H1 (cell line): Measurements from ENCODE around the gene MREG. TPM values are rescaled to one million over a fixed set of nuclear protein-coding genes. Genes with fewer than 3 reads are reported as not detected.

Experiments used
- CTCF ChIA-PET: fragments of 300-600 bp; sonication (Branson Sonifier 250); formaldehyde crosslinking; loops from one replicate; lab custom pipeline; 2021; ENCODE audit not compliant: partially characterized antibody; lab: Charles Lee
- POLR2A ChIA-PET: fragments of 300-600 bp; sonication (Branson Sonifier 250); formaldehyde crosslinking; loops from one replicate; lab custom pipeline; 2021; ENCODE audit warnings: inconsistent platforms; ENCODE audit not compliant: partially characterized antibody; lab: Charles Lee
- DNase-seq, 2 experiments: peaks; one replicate each; pipeline versions ENCODE4 v3.0.0 to v3.0.0-alpha.2; 2010 to 2022; ENCODE audit warnings: low spot score in 2 of 2, low read depth in 1 of 2, mixed read lengths in 1 of 2
- FAIRE-seq: peaks from 2 replicates; lab custom pipeline; 2011; peaks lifted over from hg19 to GRCh38; lab: Jason Lieb, UNC
- H2AFZ ChIP-seq: 2 replicates; pipeline ENCODE4 v1.8.1; 2012; ENCODE audit warnings: low read length, inconsistent platforms
- H2AK5ac ChIP-seq: 2 replicates; pipeline ENCODE4 v1.6.1; 2013; ENCODE audit warnings: low read depth, low read length
- H2BK120ac ChIP-seq: replicated peaks from 2 replicates; pipeline ENCODE3; 2013; ENCODE audit warnings: low read depth, low read length, inconsistent platforms
- H2BK12ac ChIP-seq: 2 replicates; pipeline ENCODE4 v1.6.1; 2013; ENCODE audit warnings: low read depth, low read length
- H2BK15ac ChIP-seq: 2 replicates; pipeline ENCODE4 v1.6.1; 2013; ENCODE audit warnings: low read length
- H2BK20ac ChIP-seq: 2 replicates; pipeline ENCODE4 v1.6.1; 2013; ENCODE audit warnings: low read length
- H2BK5ac ChIP-seq: 2 replicates; pipeline ENCODE4 v1.6.1; 2013; ENCODE audit warnings: low read depth, low read length
- H3K14ac ChIP-seq: 2 replicates; pipeline ENCODE4 v1.6.1; 2013; ENCODE audit warnings: inconsistent platforms; ENCODE audit not compliant: insufficient read length
- H3K18ac ChIP-seq: 2 replicates; pipeline ENCODE4 v1.6.1; 2013; ENCODE audit warnings: low read length; ENCODE audit errors: extremely low read depth
- H3K23ac ChIP-seq: 2 replicates; pipeline ENCODE4 v1.6.1; 2013; ENCODE audit warnings: inconsistent platforms; ENCODE audit not compliant: insufficient read length
- H3K23me2 ChIP-seq: 2 replicates; pipeline ENCODE4 v1.6.1; 2013; ENCODE audit warnings: low read depth, low read length
- H3K27ac ChIP-seq: 2 replicates; pipeline ENCODE4 v1.6.1; 2011; ENCODE audit warnings: low read depth, low read length, inconsistent platforms
- H3K27me3 ChIP-seq, 4 experiments: replicated peaks in 1 of 4; 1 replicate in 1 of 4; 2 replicates in 3 of 4; pipeline versions ENCODE4 v1.6.1 to v1.8.1; 2011 to 2013; ENCODE audit warnings: low read length in 3 of 4, mild to moderate bottlenecking in 3 of 4, inconsistent platforms in 2 of 4, mixed read lengths in 2 of 4, moderate library complexity in 1 of 4; ENCODE audit not compliant: control insufficient read depth in 3 of 4, insufficient read depth in 3 of 4; ENCODE audit errors: extremely low read depth in 1 of 4
- H3K36me3 ChIP-seq, 4 experiments: 2 replicates each; pipeline versions ENCODE4 v1.6.1 to v1.8.1; 2011 to 2013; ENCODE audit warnings: mild to moderate bottlenecking in 4 of 4, low read length in 3 of 4, moderate library complexity in 2 of 4, control low read depth in 1 of 4, inconsistent platforms in 1 of 4; ENCODE audit not compliant: insufficient read depth in 4 of 4, control insufficient read depth in 2 of 4
- H3K4ac ChIP-seq: replicated peaks from 2 replicates; pipeline ENCODE3; 2013; ENCODE audit warnings: low read length, low read depth, mixed read lengths, inconsistent platforms; ENCODE audit not compliant: insufficient read length
- H3K4me1 ChIP-seq, 4 experiments: replicated peaks in 1 of 4; 1 replicate in 1 of 4; 2 replicates in 3 of 4; pipeline versions ENCODE4 v1.6.1 to v1.8.1; 2011 to 2013; ENCODE audit warnings: low read length in 3 of 4, inconsistent platforms in 2 of 4, mixed read lengths in 1 of 4; ENCODE audit not compliant: insufficient read depth in 4 of 4, control insufficient read depth in 3 of 4
- H3K4me2 ChIP-seq, 2 experiments: 2 replicates each; pipeline versions ENCODE4 v1.6.1 to v1.8.1; 2011 to 2013; ENCODE audit warnings: low read depth in 2 of 2, low read length in 2 of 2, control low read depth in 1 of 2, inconsistent platforms in 1 of 2, mild to moderate bottlenecking in 1 of 2; ENCODE audit not compliant: insufficient read depth in 1 of 2
- H3K4me3 ChIP-seq, 4 experiments: fragments of 200-600, 300-600 bp in 1 of 4; sonication (generic), shearing (Covaris generic), sonication (Bioruptor Twin) in 1 of 4; 2 replicates each; pipeline versions ENCODE4 v1.5.1 to v1.8.1; 2011 to 2016; ENCODE audit warnings: low read length in 4 of 4, low read depth in 3 of 4, control low read depth in 2 of 4, inconsistent platforms in 2 of 4, mild to moderate bottlenecking in 2 of 4, mixed read lengths in 1 of 4, moderate library complexity in 1 of 4; ENCODE audit not compliant: insufficient read depth in 2 of 4; ENCODE audit errors: extremely low read depth in 1 of 4
- H3K56ac ChIP-seq: replicated peaks from 2 replicates; pipeline ENCODE3; 2013; ENCODE audit warnings: low read depth, mild to moderate bottlenecking, mixed read lengths, low read length, inconsistent platforms; ENCODE audit not compliant: insufficient read length
- H3K79me1 ChIP-seq: 2 replicates; pipeline ENCODE4 v1.6.1; 2013; ENCODE audit warnings: low read depth, low read length, control low read depth
- H3K79me2 ChIP-seq, 2 experiments: 2 replicates each; pipeline versions ENCODE4 v1.6.1 to v1.8.1; 2012 to 2013; ENCODE audit warnings: low read length in 2 of 2, mild to moderate bottlenecking in 2 of 2, inconsistent platforms in 1 of 2; ENCODE audit not compliant: insufficient read depth in 2 of 2, control insufficient read depth in 1 of 2
- H3K9ac ChIP-seq, 4 experiments: replicated peaks in 1 of 4; 1 replicate in 1 of 4; 2 replicates in 3 of 4; pipeline versions ENCODE4 v1.6.1 to v1.8.1; 2011 to 2013; ENCODE audit warnings: low read depth in 3 of 4, low read length in 3 of 4, control low read depth in 2 of 4, mild to moderate bottlenecking in 2 of 4, moderate library complexity in 2 of 4, inconsistent platforms in 1 of 4; ENCODE audit errors: extremely low read depth in 1 of 4
- H3K9me3 ChIP-seq, 2 experiments: 2 replicates each; pipeline versions ENCODE4 v1.6.1 to v1.8.1; 2012 to 2013; ENCODE audit warnings: mild to moderate bottlenecking in 2 of 2, moderate library complexity in 2 of 2, control low read depth in 1 of 2, inconsistent platforms in 1 of 2, low read depth in 1 of 2, low read length in 1 of 2, mixed read lengths in 1 of 2; ENCODE audit not compliant: insufficient read depth in 2 of 2
- H4K20me1 ChIP-seq, 2 experiments: replicated peaks in 1 of 2; 2 replicates each; pipeline versions ENCODE3 to v1.8.1; 2011 to 2013; ENCODE audit warnings: inconsistent platforms in 2 of 2, low read length in 2 of 2, mild to moderate bottlenecking in 1 of 2; ENCODE audit not compliant: insufficient read depth in 2 of 2, control insufficient read depth in 1 of 2
- H4K5ac ChIP-seq: 2 replicates; pipeline ENCODE4 v1.6.1; 2013; ENCODE audit warnings: low read length, low read depth, mixed read lengths, inconsistent platforms; ENCODE audit not compliant: insufficient read length
- H4K8ac ChIP-seq: 2 replicates; pipeline ENCODE4 v1.8.0; 2013; ENCODE audit warnings: mild to moderate bottlenecking, moderate library complexity, low read length, inconsistent platforms; ENCODE audit not compliant: insufficient read depth; ENCODE audit errors: extremely low read depth
- H4K91ac ChIP-seq: replicated peaks from 2 replicates; pipeline ENCODE3; 2013; ENCODE audit warnings: low read length, mixed read lengths, inconsistent platforms; ENCODE audit not compliant: insufficient read length
- ASH2L ChIP-seq: fragments of 200-600, 300-600 bp; sonication (generic); IDR thresholded peaks from one replicate; pipeline ENCODE4 v1.7.1; 2017; ENCODE audit warnings: low read length
- BACH1 ChIP-seq: IDR thresholded peaks from 2 replicates; pipeline ENCODE4 v1.6.1; 2012; ENCODE audit warnings: low read length, improper control_type of control experiment
- EP300 ChIP-seq, 2 experiments: IDR thresholded peaks; 1 replicate in 1 of 2; 2 replicates in 1 of 2; pipeline ENCODE4 v1.6.1; 2011 to 2012; ENCODE audit warnings: low read depth in 2 of 2, low read length in 2 of 2, mild to moderate bottlenecking in 2 of 2, borderline replicate concordance in 1 of 2, inconsistent platforms in 1 of 2, moderate library complexity in 1 of 2
- FOSL1 ChIP-seq: IDR thresholded peaks from 2 replicates; pipeline ENCODE4 v1.6.1; 2011; ENCODE audit warnings: mild to moderate bottlenecking, low read depth, low read length, moderate library complexity; ENCODE audit not compliant: insufficient read depth
- KDM1A ChIP-seq: fragments of 200-600, 300-600 bp; sonication (generic); IDR thresholded peaks from 2 replicates; pipeline ENCODE4 v1.7.1; 2016; ENCODE audit warnings: mild to moderate bottlenecking, low read length, borderline replicate concordance
- KDM4A ChIP-seq: IDR thresholded peaks from one replicate; pipeline ENCODE4 v1.7.1; 2012; ENCODE audit warnings: low read depth, mild to moderate bottlenecking, moderate library complexity, low read length, inconsistent platforms; ENCODE audit not compliant: severe bottlenecking
- MAFK ChIP-seq: IDR thresholded peaks from 2 replicates; pipeline ENCODE4 v1.6.1; 2012; ENCODE audit warnings: low read depth, mild to moderate bottlenecking, improper control_type of control experiment, low read length
- NANOG ChIP-seq: IDR thresholded peaks from 2 replicates; pipeline ENCODE4 v1.6.1; 2011; ENCODE audit warnings: low read length, low read depth, mild to moderate bottlenecking, inconsistent platforms; ENCODE audit not compliant: insufficient read depth, poor library complexity, severe bottlenecking
- RFX5 ChIP-seq: IDR thresholded peaks from 2 replicates; pipeline ENCODE4 v1.6.1; 2011; ENCODE audit warnings: low read depth, low read length, improper control_type of control experiment, borderline replicate concordance
- RNF2 ChIP-seq: fragments of 200-900, 300-1000 bp; sonication (generic); IDR thresholded peaks from 2 replicates; pipeline ENCODE4 v1.7.1; 2016; ENCODE audit warnings: borderline replicate concordance, low read depth, mild to moderate bottlenecking, antibody characterized with exemption, low read length; ENCODE audit not compliant: poor library complexity, severe bottlenecking; ENCODE audit errors: missing control alignments
- SP1 ChIP-seq: IDR thresholded peaks from 2 replicates; pipeline ENCODE4 v1.6.1; 2011; ENCODE audit warnings: low read depth, low read length
- WGBS, 2 experiments: shearing (Covaris generic) in 1 of 2; methylation state at CpG; one replicate each; pipeline versions ENCODE4 v1.1.6 to v1.1.7; 2013 to 2015; ENCODE audit warnings: low lambda C conversion rate in 2 of 2, mixed read lengths in 2 of 2, inconsistent platforms in 1 of 2, low coverage in 1 of 2, missing lambda C conversion rate in 1 of 2; ENCODE audit not compliant: insufficient replicate concordance in 2 of 2, insufficient coverage in 1 of 2, insufficient read length in 1 of 2; ENCODE audit errors: extremely low coverage in 1 of 2, missing lambda C conversion rate in 1 of 2; 5-methylcytosine and 5-hydroxymethylcytosine counted together
- polyA plus RNA-seq, 7 experiments: library from polyadenylated mRNA; depleted of rRNA in 3 of 7; stranded (reverse) in 5 of 7; unstranded in 2 of 7; fragments of >200 nt in 5 of 7; fragments of 200-250 nt in 2 of 7; gene quantifications; 1 replicate in 5 of 7; 2 replicates in 1 of 7; 4 replicates in 1 of 7; pipeline versions ENCODE4 v1.2.1 to v1.2.3, GENCODE V29; 2011 to 2013; ENCODE audit warnings: missing spikeins in 2 of 7, mixed read lengths in 2 of 7
- total RNA-seq: library from RNA; stranded (reverse); fragmentation: NEBNext Ultra II Directional; extraction: Animal tissue kit (Norgen Biotek cat#: 25700); gene quantifications from 2 replicates; pipeline ENCODE4 v1.2.1, GENCODE V29; 2021

Gene MREG
- total and polyA plus RNA-seq, 2 of the 8 experiments (the other 6 are each of a cell fraction or from before 2014, with no cell fraction given) = 7.5 to 31.9 TPM

DNA sequence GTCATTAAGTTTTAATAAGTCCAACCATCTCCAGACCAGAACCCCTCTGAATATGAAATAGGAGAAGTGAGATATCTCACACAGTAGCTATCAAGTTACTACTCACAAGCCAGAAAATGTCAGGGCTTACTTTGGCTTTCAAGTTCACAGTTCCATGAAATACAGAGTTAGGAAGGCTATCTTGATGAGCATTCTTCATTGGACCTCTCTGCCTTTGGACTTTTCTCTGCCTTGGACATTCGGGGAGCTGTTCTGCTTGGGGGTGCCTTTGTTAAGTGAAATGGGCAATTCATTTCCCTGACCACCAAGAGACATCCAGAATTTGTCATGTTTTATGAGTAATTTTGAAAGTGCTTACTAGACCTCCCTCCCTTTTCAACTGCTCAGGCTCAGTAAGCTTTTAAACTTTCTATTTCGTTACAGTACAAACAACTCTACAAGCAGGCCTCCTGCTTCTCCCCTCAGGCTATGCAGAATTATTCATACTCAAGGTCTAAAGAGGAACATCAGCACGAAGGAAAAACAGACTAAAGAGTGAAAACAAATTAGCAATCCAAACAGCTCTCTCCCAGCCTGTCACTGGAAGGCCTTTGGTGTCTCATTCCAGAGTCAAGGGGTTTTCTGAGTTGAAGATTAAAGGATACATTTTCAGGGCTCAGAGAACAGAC lies 95.3 kb downstream of the MREG start:
- peak overlapping the region; percentile 8 to 20; a peak in 2 of 4 replicates for H3K4me2 ChIP-seq
- H3K4me1 ChIP-seq = peaks cover 0 to 16% (median 6%) of the 10 kb centered on the region in 4 experiments; a peak in 3 of 7 replicates
- H3K27ac ChIP-seq = no peak overlapping the region
- WGBS, 2 experiments = 34% methylated on average over 3 of the region's 3 CpGs; no CpG with 5 or more reads in 1 of the 2 experiments
- no peak overlapping the region for H3K14ac ChIP-seq
- H3K23me2 ChIP-seq = no peaks in the 10 kb centered on the region
- H2BK20ac ChIP-seq = 0 out of 2 replicates have a peak overlapping the region, but pooled peaks have one; percentile 8
- no peak overlapping the region for H3K23ac ChIP-seq
- H4K20me1 ChIP-seq = no peaks in the 10 kb centered on the region
- FAIRE-seq = no peak
- H3K4me3 ChIP-seq = no peak overlapping the region; a peak in 1 of 8 replicates
- peak overlapping the region; percentile 12; the same call in 1 of the 2 replicates for H2AFZ ChIP-seq
- no peaks in the 10 kb centered on the region for H3K27me3 ChIP-seq
- no peak overlapping the region for H3K56ac ChIP-seq
- peak overlapping the region; percentile 21; the same call in 1 of the 2 replicates for H2BK12ac ChIP-seq
- no peaks in the 10 kb centered on the region for H3K9me3 ChIP-seq
- H4K8ac ChIP-seq = no peak overlapping the region
- no peaks in the 10 kb centered on the region for H3K79me1 ChIP-seq
- no peak overlapping the region for H4K91ac ChIP-seq
- H2AK5ac ChIP-seq = no peak overlapping the region
- H2BK120ac ChIP-seq = peak overlapping the region; percentile 36
- peak overlapping the region; percentile 48; the same call in 1 of the 2 replicates for H2BK5ac ChIP-seq
- no peak overlapping the region for H3K4ac ChIP-seq
- H2BK15ac ChIP-seq = no peak overlapping the region
- no peak overlapping the region for H4K5ac ChIP-seq
- DNase-seq = peak in 1 of 2 experiments; percentile 35
- no peaks in the 10 kb centered on the region for H3K79me2 ChIP-seq
- POLR2A ChIA-PET = interaction anchor here (1.0 kb wide), 1 partner anchor 9 kb away, joined by 3 read pairs; no protein-coding TSS in a partner anchor
- CTCF ChIA-PET = interaction anchor here (0.6 to 5.8 kb wide), 8 partner anchors 10 to 509 kb away, joined by 3 to 62 read pairs (median 4); no protein-coding TSS in a partner anchor
- H3K18ac ChIP-seq = peak overlapping the region; percentile 24; the same call in 1 of the 2 replicates
- no peak overlapping the region; a peak in 1 of 7 replicates for H3K9ac ChIP-seq
- no peaks in the 10 kb centered on the region for H3K36me3 ChIP-seq
- no peak for TF ChIP-seq KDM1A
- TF ChIP-seq RNF2 = no peak
- no peak for TF ChIP-seq RFX5
- no peak for TF ChIP-seq BACH1
- TF ChIP-seq NANOG = no peak
- TF ChIP-seq ASH2L = no peak
- TF ChIP-seq EP300 (IDR thresholded peaks at IDR 0.05; ENCODE audit: borderline replicate concordance in 1 of 2, low read depth in 2 of 2, low read length in 2 of 2) = no peak
- no peak for TF ChIP-seq SP1
- no peak for TF ChIP-seq MAFK
- TF ChIP-seq KDM4A = no peak
- no peak for TF ChIP-seq FOSL1
